NCI-H82 treated with DMSO at 0.1 percent for 48 hours (cell line): Measurements from ENCODE around the gene MLIP.

Source experiments
- DNase-seq: peaks from one replicate; lab custom pipeline; 2025; ENCODE audit not compliant: unreplicated experiment; lab: John Stamatoyannopoulos, UW

The MLIP gene

DNA sequence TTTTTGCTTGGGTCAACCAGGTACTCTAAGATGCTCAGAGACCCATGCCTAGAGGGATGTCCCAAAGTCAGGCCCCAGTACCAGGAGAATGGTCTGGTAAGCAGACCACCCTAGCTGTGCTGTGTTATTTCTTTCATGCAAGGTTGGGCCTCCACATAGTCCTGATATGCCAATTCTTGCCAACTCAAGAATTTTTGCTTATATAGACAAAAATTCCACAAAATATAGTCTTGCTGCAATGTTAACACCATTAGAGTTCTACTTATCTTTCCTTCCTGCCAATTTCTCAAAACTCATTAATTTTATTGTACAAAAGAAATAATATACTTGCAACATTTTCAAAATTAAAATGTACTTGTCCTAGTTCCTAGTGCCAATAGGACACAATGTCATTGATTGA, 163.1 kb downstream of the MLIP start:
- no peak for DNase-seq

DNA sequence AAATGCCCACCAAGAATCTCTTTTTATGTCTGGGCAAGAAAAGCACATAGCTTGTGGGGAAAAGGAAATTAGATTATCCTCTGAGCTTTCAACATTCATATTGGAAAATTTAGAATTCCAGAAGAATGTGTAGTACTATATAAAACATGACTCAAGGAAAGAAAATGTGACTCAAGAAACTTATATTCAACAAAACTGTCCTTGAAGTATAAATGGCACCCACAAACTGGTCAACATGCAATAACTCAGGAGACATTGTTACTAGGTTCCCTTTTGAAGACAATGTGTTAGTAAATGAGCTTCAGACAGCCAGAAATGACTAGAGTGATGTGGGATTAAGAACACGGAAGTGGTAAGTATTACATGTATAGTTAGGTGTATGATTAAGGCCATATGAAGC, 170.9 kb downstream of the MLIP start:
- no peak for DNase-seq

DNA sequence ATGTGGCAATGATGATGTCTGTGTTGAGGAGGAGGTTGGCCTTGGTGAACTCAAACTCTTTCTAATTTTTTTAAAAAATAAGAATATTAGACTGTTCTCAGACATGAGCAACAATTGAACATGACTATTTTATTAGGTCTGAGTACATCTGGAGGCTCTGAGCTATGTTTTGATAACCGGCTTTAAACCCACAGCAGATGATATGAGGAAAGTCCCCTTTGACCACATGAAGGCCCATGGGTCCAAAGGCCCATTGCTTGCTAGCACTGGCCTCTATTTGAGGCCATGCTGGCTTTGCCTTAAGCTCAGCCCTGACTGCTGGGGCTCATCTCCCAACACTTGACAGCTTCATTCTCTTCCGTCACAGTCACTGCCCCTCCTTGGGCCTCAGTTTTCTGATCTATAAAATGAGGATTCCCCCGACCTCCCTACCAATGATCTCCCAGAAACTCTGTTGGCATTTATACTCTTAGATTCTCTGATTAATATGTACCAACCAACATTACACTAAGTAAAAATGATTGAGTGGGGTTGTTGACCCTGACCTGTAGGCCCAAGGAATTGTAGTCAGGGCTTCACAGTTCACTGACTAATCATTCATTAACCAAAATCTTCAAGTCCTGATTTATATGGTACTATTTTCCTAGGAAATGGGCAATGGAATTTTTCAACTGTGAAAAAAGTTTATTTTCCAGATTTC, 173.1 kb downstream of the MLIP start:
- DNase-seq, result no peak

DNA sequence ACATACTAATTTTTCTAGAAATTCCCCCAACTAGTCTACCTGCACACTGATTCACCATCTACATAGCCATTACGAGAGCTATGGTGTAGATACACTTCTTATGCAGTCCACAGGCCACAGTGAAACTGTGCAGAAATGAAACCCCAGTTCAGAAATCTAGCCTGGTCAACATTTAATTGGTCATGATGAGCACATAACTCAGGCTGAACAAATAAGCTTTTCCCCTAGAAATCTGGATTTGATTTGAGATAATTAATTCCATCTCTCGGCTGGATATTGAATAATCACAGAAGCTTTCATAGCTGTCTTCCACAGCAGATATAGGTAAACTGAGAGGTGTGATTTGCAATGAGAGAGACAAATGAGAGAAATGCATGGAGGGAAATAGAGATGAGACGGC, 174.4 kb downstream of the MLIP start:
- no peak for DNase-seq

DNA sequence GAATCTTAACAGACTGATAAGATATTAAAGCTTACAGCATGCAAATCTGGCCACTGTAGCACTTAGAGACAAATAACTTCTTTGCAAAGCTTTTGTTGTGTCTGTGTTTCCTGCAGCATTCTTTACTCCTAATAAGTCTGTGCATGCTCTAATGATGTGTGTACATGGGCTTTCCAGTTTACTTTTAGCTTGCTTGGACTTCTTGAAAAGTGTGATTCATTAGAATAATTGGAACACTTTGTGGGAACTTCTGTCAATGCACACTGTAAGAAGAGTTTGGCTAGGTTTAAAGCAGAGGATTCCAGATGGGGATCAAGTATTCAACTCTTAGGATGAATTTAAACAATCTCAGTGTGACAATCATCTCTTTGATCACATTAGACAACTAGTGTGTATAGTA, 174.9 kb downstream of the MLIP start:
- DNase-seq, result no peak

DNA sequence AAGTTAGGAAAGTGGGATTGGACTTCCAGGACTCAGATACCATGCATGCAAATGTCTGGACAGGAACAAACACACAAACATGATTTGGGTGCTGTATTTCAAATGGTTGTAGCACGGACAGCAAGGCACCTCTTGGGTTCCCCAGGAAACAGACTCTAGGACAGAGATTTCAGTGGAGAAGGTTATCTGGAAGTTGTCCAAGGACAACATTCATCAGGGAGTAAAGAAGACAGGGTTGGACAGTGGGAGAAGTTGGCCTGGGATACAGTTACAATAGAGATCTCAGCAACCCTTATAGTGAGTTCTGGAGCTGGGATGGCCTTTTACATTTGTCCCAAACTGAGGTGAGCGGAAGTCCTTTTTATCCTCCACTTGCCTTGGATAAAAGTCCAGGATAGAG, 177.2 kb downstream of the MLIP start:
- DNase-seq, result no peak

DNA sequence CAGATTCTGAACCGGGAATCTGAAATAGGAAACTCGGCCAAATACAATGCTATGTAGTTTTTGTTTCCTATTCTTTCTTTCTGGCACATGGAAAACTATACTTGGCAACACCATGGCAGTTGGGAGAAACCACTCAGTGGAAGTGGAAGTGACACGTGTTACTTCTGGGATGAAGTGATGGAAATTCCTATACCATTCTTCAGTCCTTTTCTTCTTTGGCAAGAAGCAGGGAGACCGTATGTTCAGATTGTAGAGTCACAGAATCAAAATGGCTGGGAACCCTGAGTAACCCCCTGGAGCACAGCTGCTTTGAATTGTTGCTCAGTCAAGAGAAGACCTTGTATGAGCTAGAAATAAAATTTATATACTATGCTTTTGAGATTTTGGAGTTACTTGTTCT, 178.2 kb downstream of the MLIP start:
- no peak for DNase-seq

DNA sequence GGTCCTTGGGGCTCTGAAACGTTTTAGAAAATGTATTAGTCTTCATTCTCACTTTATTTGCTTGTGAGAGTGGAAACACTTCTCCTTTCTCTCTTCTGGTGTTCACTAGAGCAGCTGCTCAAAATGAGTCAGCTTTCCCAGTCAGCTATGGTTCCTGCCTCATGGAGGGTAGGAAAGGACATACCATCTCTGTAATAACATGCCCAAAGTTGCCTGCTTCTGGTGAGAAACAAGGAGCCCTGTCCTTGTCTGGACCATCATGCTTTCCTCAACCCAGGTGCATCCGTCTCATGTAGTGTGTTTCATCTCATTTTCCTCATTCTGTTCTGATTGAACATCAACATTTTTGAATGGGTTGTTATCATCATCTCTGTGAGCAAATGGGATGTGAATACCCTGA, 179.9 kb downstream of the MLIP start:
- DNase-seq, result no peak

DNA sequence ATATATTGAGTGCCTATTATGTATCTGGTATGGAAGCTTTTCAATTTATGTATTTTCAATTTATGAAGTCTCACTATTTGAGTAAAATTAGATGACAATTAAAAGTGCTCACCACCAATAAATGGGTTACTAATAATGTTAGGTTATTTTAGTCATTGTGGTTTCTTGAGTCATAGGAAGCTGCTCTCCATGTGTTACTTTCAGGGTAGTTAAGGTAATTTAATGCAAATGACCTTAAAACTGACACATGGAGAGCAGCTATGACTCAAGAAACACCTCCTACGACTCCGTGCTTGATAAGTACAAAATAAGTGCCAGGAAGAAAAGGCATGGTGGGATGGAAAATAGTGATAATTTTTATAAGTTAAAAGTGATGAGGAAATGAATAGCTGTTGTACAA, 180.5 kb downstream of the MLIP start:
- no peak for DNase-seq

DNA sequence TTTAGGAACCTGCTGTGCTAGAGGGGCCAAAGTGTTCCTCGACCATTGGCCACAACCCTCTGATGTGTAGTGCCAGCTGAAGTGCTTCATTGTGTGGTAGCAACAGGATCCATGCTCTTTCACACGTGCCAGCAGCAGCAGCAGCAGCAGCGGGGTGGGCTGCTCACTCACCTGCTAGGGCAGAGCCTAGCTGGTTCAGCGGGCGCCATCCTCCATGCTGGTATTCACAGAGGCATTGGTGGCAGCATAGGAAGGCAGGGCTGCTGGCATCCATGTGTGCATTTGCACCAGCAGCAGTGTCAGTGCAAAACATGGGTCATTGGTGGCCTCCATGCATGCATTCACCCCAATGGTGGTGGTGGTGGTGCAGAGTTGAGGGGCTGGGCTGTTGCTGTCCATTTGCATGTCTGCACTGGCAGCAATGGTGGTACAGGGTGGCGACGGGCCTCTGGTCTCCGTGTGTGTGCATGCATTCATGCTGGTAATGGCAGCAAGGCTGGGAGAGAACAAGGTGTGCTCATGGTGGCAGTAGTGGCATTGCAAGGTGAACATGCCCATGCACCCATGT, 183.8 kb downstream of the MLIP start:
- DNase-seq, result no peak

DNA sequence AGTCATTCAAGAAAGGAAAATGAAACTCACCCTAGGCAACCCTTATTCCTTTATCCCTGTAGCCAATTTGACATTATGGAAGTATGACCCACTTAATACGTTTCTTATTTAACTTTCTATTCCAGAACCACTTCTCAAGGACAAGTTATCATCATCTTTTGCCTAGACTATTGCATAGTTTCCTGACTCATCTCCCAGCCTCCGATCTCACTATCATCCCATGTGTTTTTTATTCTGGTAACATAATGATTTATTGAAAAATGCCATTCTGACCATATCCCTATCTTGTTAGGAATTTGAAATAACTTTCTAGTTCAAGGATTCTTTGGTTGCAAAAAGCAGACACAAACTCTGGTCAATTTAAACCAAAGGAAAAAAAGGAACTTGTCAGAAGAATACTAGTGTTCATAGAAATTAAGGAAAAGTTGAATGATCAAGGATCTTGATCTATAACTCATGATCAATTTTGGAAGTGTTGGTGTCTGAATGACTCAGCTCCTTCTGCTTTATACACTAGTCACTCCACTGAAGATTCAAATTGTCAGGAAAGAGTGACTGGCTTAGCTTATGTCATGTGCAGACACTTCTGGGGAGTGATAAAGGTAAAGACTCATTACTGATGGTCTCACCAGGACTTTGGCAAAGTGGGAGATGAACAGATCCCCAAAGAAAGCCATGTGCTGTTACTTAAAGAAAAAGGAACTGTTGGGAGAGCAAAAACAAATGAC, 188.5 kb downstream of the MLIP start:
- no peak for DNase-seq

DNA sequence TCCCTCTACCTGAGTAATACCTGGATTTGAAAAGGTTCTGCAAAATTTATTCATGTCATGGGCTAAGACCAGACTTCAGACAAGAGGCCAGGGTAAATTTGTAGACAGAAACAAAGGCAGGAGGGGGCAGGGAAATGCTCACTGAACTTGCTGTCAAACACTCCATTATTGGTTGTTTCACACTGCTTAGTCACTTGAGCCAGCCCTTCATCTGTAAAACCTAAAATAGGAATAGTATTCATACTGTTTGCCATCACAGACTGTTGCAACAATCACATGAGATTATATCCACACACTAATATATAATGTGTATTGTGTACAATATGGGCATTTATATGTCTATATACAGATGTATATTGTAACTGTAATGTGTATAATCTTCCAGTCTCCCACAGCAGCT, 190.5 kb downstream of the MLIP start:
- no peak for DNase-seq

DNA sequence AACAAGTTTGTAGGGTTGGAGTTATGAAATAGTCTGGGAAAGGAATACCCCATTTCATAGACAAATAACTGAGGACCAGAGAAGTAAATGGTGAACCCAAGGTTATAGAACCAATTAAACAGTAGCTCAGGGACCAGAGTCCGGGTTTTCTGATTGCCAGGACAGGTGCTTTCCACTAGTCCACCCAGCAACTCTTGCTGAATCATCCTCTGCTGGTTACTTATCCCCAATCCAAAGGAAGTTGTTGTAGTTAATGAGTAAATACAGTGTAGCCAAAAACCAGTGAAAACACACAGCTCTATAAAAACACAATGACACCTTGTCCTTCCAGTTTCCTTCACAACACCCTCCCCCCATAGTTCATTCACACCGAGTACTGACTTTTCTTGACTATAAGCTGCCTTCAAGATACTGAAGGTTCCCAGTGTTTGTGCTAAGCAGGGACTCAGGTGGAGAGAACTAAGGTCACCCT, 196.2 kb downstream of the MLIP start:
- DNase-seq, result no peak

DNA sequence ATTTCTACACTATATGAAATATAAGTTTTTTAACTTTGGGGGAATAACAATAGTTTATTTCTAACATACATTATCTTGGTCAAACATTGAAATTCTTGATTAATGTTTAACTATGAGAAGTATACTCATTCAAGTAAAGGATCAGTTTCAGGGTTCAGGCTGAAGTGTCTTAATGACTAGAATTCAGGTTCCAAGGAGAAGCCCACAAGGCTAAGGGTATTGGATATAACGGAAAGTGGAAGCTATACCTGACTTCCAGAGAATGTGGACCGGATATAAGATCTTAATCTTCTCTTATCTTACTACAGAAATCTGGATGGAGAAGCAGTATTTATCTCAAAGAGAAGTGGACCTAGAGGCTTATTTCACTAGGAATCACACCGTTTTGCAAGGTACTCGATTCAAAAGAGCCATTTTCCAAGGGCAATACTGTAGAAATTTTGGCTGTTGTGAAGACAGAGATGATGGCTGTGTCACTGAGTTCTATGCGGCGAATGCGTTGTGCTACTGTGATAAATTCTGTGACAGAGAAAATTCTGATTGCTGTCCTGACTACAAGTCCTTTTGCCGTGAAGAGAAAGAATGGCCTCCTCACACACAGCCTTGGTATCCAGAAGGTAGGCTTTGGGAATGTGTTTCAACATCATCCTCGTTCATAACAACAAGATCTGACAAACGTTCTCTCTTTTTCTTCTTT, 197.2 kb downstream of the MLIP start, which contains the start of gene TINAG:
TINAG (plus strand) TSS at position 153 of the 697 bp plus-strand sequence; CDS start at position 263, 110 bp downstream.
- no peak for DNase-seq

DNA sequence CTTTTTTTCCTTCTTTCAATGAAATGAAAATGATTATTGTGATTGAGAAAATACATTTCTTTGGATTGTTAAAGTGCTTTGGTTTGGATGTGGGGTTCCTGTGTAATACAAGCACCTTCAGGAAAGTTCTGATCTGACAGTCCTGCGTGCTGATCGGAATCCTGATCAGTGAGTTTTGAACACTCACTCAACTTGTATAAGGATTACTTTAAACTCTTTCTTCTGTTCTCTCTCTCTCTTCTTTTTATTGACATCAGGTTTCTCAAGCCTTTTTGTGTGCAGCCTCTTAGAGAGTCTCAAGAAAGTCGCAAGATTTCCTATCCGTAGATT, 197.7 kb downstream of the MLIP start:
- DNase-seq, result no peak

DNA sequence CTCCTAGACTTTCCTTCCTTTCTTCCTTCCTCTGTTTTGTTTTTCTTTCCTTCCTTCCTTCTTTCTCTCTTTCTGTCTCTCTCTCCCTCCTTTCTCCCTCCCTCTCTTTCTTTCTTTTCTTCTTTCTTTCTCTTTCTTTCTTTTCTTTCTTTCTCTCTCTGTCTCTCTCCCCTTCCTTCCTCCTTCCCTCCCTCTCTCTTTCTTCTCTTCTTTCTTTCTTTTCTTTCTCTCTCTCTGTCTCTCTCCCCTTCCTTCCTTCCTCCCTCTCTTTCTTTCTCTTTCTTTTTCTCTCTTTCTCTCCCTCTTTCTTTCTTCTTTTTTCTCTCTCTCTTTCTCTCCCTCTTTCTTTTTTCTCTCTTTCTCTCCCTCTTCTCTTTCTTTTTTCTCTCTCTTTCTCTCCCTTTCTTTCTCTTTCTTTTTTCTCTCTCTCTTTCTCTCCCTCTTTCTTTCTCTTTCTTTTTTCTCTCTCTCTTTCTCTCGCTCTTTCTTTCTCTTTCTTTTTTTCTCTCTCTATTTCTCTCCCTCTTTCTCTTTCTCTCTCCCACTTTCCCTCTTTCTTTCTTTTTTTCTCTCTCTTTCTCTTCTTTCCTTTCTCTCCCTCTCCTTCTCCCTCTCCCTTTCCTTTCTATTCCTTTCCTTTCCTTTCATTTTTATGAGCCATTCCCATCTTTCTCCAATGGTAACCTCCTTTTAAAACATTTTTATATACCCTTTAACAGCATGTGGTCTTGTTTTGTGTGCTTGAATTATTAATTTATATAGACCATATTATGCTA, 199.3 kb downstream of the MLIP start:
- no peak for DNase-seq

DNA sequence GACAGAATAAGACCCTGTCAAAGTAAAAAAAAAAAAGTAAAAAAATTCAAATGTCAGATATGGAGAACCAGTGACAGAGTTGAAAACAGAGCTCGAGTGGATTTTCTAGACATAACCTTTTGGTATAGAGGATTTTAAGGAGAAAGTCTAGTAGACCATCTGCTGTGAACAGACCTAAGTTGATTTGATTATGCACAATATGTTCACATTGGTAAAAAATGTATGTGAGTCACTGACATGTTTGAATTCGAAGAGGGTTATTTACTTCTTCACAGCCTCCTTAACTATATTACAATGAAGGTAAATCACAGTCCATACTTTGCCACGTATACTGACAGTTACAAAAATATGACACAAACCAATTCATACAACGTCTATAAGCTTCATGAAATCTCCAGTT, 204.4 kb downstream of the MLIP start:
- DNase-seq, result no peak
